Calu3 (cell line): Measurements from ENCODE around the gene SKA3. TPM values are rescaled to one million over a fixed set of nuclear protein-coding genes. Genes with fewer than 3 reads are reported as not detected.

Experiments
- BruUV-seq: library from RNA; stranded (reverse); fragments of 400-500 nt; replicated peaks from 2 replicates; lab custom pipeline; 2021; lab: Mats Ljungman, UMichigan
- CTCF ChIA-PET: fragments of 300-600 bp; sonication (Branson Sonifier 250); formaldehyde crosslinking; loops from one replicate; lab custom pipeline; 2022; ENCODE audit warnings: antibody characterized with exemption; lab: Charles Lee
- DNase-seq: peaks from one replicate; pipeline ENCODE4 v3.0.0; 2022
- H3K27ac Mint-ChIP-seq: one replicate; pipeline ENCODE4 v1.8.0; 2022; ENCODE audit warnings: mixed read lengths; ENCODE audit not compliant: unreplicated experiment
- H3K27me3 Mint-ChIP-seq: one replicate; pipeline ENCODE4 v1.8.0; 2022; ENCODE audit warnings: mixed read lengths; ENCODE audit not compliant: unreplicated experiment
- H3K36me3 Mint-ChIP-seq: one replicate; pipeline ENCODE4 v1.8.0; 2022; ENCODE audit warnings: mild to moderate bottlenecking, moderate library complexity, mixed read lengths; ENCODE audit not compliant: insufficient read depth, unreplicated experiment
- H3K4me1 Mint-ChIP-seq: one replicate; pipeline ENCODE4 v1.8.0; 2022; ENCODE audit warnings: mild to moderate bottlenecking, low read depth, mixed read lengths; ENCODE audit not compliant: unreplicated experiment
- H3K4me3 Mint-ChIP-seq: one replicate; pipeline ENCODE4 v1.8.0; 2022; ENCODE audit warnings: mild to moderate bottlenecking, low read depth, moderate library complexity, mixed read lengths; ENCODE audit not compliant: unreplicated experiment
- H3K9me3 Mint-ChIP-seq: one replicate; pipeline ENCODE4 v1.8.0; 2022; ENCODE audit warnings: low read depth, mixed read lengths; ENCODE audit not compliant: unreplicated experiment
- intact Hi-C: fragments of 100-400 bp; cut with micrococcal nuclease; formaldehyde crosslinking; loops from one replicate; pipeline ENCODE4 v1.10.0; 2022; ENCODE audit not compliant: unreplicated experiment
- total RNA-seq: library from RNA; stranded (reverse); gene quantifications from 2 replicates; pipeline ENCODE4 v1.2.3, GENCODE V29; 2022
- TF ChIP-seq, protein P1 (sequence below): fragments of 200-600 bp; IDR thresholded peaks from one replicate; pipeline ENCODE4 v1.8.0; 2022; ENCODE audit warnings: antibody characterized with exemption; ENCODE audit not compliant: unreplicated experiment

Gene SKA3
- total RNA-seq, 1 experiment from 2014 or later, result 25.9 TPM

- H3K36me3 Mint-ChIP-seq, result peaks cover 5% of the 10 kb centered on the region
- DNase-seq, result no peak
Observed at GRCh38 chr13:21164631-21165030, 11.7 kb downstream of the SKA3 start.

GRCh38 chr13:21152251-21152899, 24.0 kb downstream of the SKA3 start:
- CTCF ChIA-PET, result no interaction called here
- Mint-ChIP-seq H3K27me3 (no peaks in the 10 kb centered on the region), H3K9me3 (no peaks in the 10 kb centered on the region), H3K4me3 (no peak overlapping the region), H3K4me1 (peaks cover 7% of the 10 kb centered on the region), H3K36me3 (peaks cover 12% of the 10 kb centered on the region), H3K27ac (no peak overlapping the region)
- no TSS peak for BruUV-seq
- TF ChIP-seq, protein P1, sequence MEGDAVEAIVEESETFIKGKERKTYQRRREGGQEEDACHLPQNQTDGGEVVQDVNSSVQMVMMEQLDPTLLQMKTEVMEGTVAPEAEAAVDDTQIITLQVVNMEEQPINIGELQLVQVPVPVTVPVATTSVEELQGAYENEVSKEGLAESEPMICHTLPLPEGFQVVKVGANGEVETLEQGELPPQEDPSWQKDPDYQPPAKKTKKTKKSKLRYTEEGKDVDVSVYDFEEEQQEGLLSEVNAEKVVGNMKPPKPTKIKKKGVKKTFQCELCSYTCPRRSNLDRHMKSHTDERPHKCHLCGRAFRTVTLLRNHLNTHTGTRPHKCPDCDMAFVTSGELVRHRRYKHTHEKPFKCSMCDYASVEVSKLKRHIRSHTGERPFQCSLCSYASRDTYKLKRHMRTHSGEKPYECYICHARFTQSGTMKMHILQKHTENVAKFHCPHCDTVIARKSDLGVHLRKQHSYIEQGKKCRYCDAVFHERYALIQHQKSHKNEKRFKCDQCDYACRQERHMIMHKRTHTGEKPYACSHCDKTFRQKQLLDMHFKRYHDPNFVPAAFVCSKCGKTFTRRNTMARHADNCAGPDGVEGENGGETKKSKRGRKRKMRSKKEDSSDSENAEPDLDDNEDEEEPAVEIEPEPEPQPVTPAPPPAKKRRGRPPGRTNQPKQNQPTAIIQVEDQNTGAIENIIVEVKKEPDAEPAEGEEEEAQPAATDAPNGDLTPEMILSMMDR, result no peak
- intact Hi-C loops, result no loop called here
- DNase-seq, result no peak

More at GRCh38 chr13:21164631-21165030, 11.7 kb downstream of the SKA3 start:
- no peak overlapping the region for H3K27ac Mint-ChIP-seq
- CTCF ChIA-PET, result no interaction called here
- TF ChIP-seq, protein P1, result no peak
- no peaks in the 10 kb centered on the region for H3K9me3 Mint-ChIP-seq
- intact Hi-C loops, result no loop called here
- no TSS peak for BruUV-seq
- no peaks in the 10 kb centered on the region for H3K4me1 Mint-ChIP-seq
- H3K4me3 Mint-ChIP-seq, result no peak overlapping the region
- H3K27me3 Mint-ChIP-seq, result no peaks in the 10 kb centered on the region

DNA sequence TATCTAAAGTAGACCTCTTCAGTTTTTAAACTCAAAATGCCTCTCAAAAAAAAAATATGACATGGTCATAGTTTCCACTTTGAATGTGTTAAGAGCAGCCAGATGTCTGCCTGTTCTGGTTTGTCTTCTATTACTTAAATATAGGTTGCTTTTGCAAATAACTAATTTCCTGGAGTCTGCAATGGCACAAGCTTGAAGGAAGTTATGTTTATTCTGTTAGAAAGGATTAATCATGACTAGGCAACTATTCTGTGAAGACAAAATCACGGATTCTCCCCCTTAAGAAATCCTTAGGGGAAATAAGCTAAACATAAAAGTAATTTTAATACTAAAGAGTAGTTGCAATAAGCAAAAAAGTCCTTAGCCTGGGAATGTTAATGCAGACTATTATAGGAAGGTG, 26.3 kb downstream of the SKA3 start:
- intact Hi-C loops, result no loop called here
- Mint-ChIP-seq H3K9me3 (no peaks in the 10 kb centered on the region), H3K4me1 (peaks cover 8% of the 10 kb centered on the region), H3K27me3 (no peaks in the 10 kb centered on the region), H3K4me3 (no peak overlapping the region), H3K36me3 (peaks cover 9% of the 10 kb centered on the region), H3K27ac (no peak overlapping the region)
- TF ChIP-seq, protein P1, result no peak
- CTCF ChIA-PET, result no interaction called here
- BruUV-seq, result no TSS peak
- no peak for DNase-seq

- Mint-ChIP-seq H3K36me3 (peaks cover 13% of the 10 kb centered on the region), H3K4me3 (no peak overlapping the region), H3K4me1 (peaks cover 8% of the 10 kb centered on the region), H3K27ac (no peak overlapping the region), H3K9me3 (no peaks in the 10 kb centered on the region), H3K27me3 (no peaks in the 10 kb centered on the region)
- intact Hi-C loops, result no loop called here
- TF ChIP-seq, protein P1, result no peak
- no TSS peak for BruUV-seq
- CTCF ChIA-PET, result no interaction called here
- DNase-seq, result no peak
Observed at GRCh38 chr13:21149568-21149967, 26.8 kb downstream of the SKA3 start.
